ENCODE measurements around the gene NINL.
"Not testable (repeated sequence)": the region's sequence is repeated elsewhere in the genome, so short reads cannot be mapped to it uniquely, and the experiment has no call there.

The NINL gene

DNA sequence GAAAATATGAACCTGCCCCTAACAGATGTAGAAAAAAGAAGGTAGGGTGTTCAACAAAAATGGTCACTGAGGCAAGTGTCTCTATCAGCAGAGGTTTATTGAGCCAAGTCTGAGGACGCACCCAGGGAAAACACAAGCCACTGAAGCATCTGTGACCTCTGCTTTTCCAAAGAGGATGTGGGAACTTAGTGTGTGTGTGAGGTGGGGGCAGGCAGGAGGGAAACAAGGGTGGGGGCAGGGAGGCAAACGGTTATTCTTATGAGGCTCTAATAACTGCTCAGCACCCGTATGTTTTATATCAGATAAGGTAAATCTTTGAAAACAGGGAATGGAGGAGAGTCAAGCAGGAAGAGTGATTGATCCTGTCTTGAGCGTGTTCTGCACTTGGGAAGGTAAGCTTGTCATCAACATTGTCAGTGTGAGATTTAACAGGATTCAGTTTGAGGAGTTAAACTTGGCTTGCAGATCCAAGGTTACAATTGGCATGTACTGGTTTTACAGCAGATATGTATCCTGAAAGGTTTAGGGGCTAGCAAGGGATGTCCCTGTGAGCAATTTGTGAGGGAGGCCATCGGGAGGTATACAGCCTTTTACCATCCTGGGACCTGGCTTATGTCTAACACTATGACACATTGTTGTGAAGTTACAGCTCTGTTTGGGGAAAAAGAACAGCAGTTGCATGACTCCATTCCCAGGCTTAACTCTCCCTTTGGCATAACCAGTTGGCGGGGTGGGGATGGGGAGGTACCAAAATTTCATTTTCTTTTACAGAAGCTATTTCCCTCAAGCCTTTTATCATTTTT, 33.7 kb downstream of the NINL start:
- no peaks in the 10 kb centered on the region for H3K36me3 Mint-ChIP-seq (ENCODE audit: low read depth)

DNA sequence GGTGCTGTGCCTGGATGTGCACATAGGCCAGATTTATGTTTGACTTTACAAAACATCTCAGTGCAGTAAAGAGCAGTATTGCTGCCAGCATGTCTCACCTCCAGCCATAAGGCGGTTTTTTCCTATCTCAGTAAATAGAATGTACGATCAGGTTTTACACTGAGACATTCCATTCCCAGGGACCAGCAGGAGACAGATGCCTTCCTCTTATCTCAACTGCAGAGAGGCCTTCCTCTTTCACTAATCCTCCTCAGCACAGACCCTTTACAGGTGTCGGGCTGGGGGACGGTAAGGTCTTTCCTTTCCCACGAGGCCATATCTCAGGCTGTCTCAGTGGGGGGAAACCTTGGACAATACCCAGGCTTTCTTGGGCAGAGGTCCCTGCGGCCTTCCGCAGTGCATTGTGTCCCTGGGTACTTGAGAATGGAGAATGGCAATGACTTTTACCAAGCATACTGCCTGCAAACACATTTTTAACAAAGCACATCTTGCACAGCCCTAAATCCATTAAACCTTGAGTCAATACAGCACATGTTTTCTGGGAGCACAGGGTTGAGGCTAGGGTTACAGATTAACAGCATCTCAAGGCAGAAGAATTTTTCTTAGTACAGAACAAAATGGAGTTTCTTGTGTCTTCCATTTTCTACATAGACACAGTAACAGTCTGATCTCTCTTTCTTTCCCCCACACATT, 34.5 kb downstream of the NINL start:
- H3K4me3 Mint-ChIP-seq; H3K27me3 Mint-ChIP-seq; DNase-seq; H3K27ac Mint-ChIP-seq; H3K36me3 Mint-ChIP-seq (ENCODE audit: low read depth); H3K4me1 Mint-ChIP-seq (ENCODE audit: low read depth); H3K9me3 Mint-ChIP-seq: not testable (repeated sequence)

More for the DNA sequence above, 33.7 kb downstream of the NINL start:
- DNase-seq = no peak
- no peaks in the 10 kb centered on the region for H3K9me3 Mint-ChIP-seq
- H3K27ac Mint-ChIP-seq = no peak overlapping the region
- no peaks in the 10 kb centered on the region for H3K27me3 Mint-ChIP-seq
- H3K4me1 Mint-ChIP-seq (ENCODE audit: low read depth) = no peaks in the 10 kb centered on the region
- H3K4me3 Mint-ChIP-seq = no peak overlapping the region

DNA sequence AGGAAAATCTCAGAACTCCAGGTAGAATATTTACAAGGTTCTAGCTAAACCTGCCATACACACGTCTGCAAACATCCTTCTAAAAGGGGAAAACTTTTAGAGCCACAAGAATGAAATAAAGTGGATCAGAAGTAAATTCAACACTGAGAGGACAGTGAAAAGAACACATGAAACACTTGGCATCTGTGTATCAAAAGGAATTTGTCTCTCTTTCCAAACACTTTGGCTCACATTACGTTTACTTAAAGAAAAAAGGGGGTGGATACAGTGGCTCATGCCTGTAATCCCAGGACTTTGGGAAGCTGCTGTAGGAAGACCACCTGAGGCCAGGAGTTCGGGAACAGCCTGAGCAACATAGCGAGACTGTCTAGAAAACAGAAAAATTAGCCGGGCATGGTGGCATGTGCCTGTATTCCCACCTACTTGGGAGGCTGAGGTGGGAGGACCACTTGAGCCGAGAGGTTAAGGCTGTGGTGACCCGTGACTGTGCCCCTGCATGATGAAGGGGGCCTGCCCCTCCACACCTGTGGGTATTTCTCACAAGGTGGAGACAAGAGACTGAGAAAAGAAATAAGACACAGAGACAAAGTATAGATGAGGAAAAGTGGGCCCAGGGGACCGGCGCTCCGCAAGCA, 35.4 kb downstream of the NINL start:
- no peak overlapping the region for H3K27ac Mint-ChIP-seq
- no peaks in the 10 kb centered on the region for H3K36me3 Mint-ChIP-seq (ENCODE audit: low read depth)
- no peaks in the 10 kb centered on the region for H3K9me3 Mint-ChIP-seq
- H3K4me1 Mint-ChIP-seq (ENCODE audit: low read depth) = no peaks in the 10 kb centered on the region
- H3K27me3 Mint-ChIP-seq = no peaks in the 10 kb centered on the region
- DNase-seq = no peak
- no peak overlapping the region for H3K4me3 Mint-ChIP-seq

DNA sequence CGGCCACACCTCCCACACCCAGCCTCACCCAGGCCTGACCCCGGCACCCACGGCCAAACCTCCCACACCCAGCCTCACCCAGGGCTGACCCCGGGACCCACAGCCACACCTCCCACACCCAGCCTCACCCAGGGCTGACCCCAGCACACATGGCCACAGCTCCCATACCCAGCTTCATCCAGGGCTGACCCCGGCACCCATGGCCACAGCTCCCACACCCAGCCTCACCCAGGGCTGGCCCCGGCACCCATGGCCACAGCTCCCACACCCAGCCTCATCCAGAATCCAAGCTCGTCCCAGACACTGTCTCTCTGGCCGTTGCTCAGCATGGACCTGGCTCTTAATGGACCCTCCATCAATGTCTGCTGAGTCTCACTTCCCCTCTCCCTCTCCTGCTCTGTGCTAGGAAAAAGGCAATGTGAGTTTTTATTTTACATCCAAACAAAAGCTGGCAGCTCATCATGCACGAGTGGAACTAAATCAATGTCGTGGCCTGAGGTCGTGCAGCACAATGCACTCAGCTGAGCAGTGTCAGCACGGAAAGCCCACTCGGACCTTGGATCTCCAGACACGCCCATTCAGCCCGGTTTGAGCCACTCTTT, 36.1 kb downstream of the NINL start:
- no peak overlapping the region for H3K27ac Mint-ChIP-seq
- H3K9me3 Mint-ChIP-seq = no peaks in the 10 kb centered on the region
- H3K4me3 Mint-ChIP-seq = no peak overlapping the region
- no peaks in the 10 kb centered on the region for H3K27me3 Mint-ChIP-seq
- H3K4me1 Mint-ChIP-seq (ENCODE audit: low read depth) = no peaks in the 10 kb centered on the region
- no peaks in the 10 kb centered on the region for H3K36me3 Mint-ChIP-seq (ENCODE audit: low read depth)
- DNase-seq = no peak

DNA sequence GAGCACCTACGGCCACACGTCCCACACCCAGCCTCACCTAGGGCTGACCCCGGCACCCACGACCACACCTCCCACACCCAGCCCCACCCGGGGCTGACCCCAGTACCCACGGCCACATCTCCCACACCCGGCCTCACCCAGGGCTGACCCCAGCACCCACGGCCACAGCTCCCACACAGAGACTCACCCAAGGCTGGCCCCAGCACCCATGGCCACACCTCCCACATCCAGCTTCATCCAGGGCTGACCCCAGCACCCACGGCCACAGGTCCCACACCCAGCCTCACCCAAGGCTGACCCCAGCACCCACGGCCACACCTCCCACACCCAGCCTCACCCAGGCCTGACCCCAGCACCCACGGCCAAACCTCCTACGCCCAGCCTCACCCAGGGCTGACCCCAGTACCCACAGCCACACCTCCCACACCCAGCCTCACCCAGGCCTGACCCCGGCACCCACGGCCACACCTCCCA, 36.7 kb downstream of the NINL start:
- no peak overlapping the region for H3K27ac Mint-ChIP-seq
- H3K4me3 Mint-ChIP-seq = no peak overlapping the region
- no peaks in the 10 kb centered on the region for H3K36me3 Mint-ChIP-seq (ENCODE audit: low read depth)
- no peaks in the 10 kb centered on the region for H3K27me3 Mint-ChIP-seq
- H3K9me3 Mint-ChIP-seq = no peaks in the 10 kb centered on the region
- H3K4me1 Mint-ChIP-seq (ENCODE audit: low read depth) = no peaks in the 10 kb centered on the region
- DNase-seq = no peak

DNA sequence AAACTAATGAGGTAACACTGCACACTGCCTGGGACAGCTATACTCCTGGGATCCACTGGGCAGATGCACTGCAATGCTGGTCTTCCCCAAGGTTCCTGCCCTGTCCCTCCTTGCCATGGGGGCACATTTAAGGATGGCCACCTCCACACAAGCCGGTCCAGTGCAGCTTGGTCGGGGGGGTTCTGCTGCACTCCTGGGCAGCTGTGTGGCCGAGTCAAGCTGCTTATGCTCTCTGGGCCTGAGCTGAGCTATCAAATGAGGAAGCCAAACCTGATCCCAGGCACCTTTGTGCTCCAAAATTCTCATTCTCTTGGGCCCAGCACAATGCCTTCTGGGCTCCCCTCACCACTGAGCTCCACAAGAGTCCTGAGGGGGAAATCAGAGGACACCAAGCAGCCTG, 37.3 kb downstream of the NINL start:
- Mint-ChIP-seq H3K4me1 (ENCODE audit: low read depth) (no peaks in the 10 kb centered on the region), H3K27me3 (no peaks in the 10 kb centered on the region), H3K4me3 (no peak overlapping the region), H3K27ac (no peak overlapping the region), H3K36me3 (ENCODE audit: low read depth) (no peaks in the 10 kb centered on the region), H3K9me3 (no peaks in the 10 kb centered on the region)
- no peak for DNase-seq

DNA sequence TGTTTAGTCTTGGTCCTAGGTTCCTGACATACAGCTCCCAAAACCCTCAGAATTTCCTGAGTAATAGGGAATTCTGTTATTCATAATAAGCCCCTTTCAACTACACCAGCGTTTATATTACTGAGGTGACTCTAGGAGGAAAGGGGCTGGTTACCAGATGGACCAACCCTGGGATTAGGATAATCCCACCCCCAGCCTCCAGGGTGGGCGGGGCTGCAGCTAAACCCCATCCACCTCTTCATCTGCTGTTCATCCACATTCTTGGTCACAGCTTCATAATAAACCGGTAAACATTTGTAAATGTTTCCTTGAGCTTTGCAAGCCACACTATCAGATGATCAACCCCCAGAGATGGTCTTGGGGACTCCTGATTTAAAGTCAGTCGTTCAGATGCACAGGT, 38.3 kb downstream of the NINL start:
- H3K27me3 Mint-ChIP-seq = no peaks in the 10 kb centered on the region
- H3K4me3 Mint-ChIP-seq = no peak overlapping the region
- H3K9me3 Mint-ChIP-seq = no peaks in the 10 kb centered on the region
- DNase-seq = no peak
- H3K36me3 Mint-ChIP-seq (ENCODE audit: low read depth) = no peaks in the 10 kb centered on the region
- peaks cover 2% of the 10 kb centered on the region for H3K4me1 Mint-ChIP-seq (ENCODE audit: low read depth)
- no peak overlapping the region for H3K27ac Mint-ChIP-seq

DNA sequence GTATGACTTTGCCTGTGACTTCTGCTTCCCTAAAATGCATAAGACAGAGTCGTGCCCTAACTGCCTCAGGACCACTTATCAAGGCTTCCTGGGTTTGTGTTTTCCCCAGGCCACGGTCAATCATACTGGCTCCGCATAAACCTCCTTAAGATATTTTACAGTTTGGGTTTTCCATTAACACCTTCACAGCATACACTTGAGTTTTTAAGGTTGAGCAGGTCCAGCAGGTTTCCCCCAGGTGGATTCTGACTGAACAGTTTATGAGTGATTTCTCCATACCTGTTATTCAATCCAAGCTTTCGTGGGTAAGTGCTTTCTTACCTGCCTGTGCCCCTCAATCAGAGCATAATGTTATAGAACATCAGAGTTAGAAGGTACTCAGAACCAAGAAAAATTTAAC, 39.3 kb downstream of the NINL start:
- Mint-ChIP-seq H3K4me3 (no peak overlapping the region), H3K9me3 (no peaks in the 10 kb centered on the region), H3K4me1 (ENCODE audit: low read depth) (peaks cover 4% of the 10 kb centered on the region), H3K36me3 (ENCODE audit: low read depth) (no peaks in the 10 kb centered on the region), H3K27ac (no peak overlapping the region), H3K27me3 (no peaks in the 10 kb centered on the region)
- DNase-seq = no peak

DNA sequence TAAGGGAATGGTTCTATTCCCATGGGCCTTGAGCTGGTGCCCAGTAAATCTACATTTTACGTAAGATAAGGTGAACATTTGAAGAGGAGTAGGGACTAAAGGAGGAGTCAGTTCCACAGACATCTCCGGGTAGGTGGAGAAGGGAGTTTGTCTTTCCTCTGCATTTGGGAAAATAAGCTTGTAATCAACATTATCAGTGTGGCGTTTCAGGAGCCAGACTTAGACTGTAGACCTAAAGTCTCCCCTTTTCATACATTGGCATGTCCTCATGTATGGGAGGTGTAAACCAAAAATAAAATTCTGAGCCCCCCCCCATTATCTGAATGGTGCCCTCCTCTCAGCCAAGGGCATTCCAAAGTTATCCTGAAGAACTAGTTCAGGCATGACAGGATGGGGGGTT, 40.2 kb downstream of the NINL start:
- H3K27ac Mint-ChIP-seq = no peak overlapping the region
- H3K27me3 Mint-ChIP-seq = no peaks in the 10 kb centered on the region
- no peaks in the 10 kb centered on the region for H3K36me3 Mint-ChIP-seq (ENCODE audit: low read depth)
- no peak for DNase-seq
- H3K9me3 Mint-ChIP-seq = no peaks in the 10 kb centered on the region
- peaks cover 4% of the 10 kb centered on the region for H3K4me1 Mint-ChIP-seq (ENCODE audit: low read depth)
- H3K4me3 Mint-ChIP-seq = no peak overlapping the region

DNA sequence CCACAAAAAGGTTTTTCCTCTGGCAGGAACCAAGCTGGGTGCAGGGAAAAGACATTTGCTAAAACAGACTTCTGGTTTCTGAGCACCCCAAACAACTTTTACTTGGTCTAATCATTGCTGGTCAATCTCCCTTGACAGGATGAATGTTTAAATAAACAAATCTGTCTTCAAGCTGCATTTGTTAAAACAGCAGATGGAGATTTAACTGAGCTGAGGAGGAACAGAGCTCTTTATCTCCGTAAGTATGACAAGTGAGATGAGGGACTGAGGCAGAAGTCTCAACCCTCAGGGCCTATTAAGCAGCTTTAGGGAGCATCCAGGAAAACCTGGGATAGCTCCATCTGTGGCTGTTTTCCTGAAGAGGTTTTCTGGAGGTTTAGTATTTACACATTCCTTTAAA, 40.6 kb downstream of the NINL start:
- no peaks in the 10 kb centered on the region for H3K27me3 Mint-ChIP-seq
- no peak for DNase-seq
- H3K9me3 Mint-ChIP-seq = no peaks in the 10 kb centered on the region
- no peaks in the 10 kb centered on the region for H3K36me3 Mint-ChIP-seq (ENCODE audit: low read depth)
- H3K27ac Mint-ChIP-seq = no peak overlapping the region
- no peak overlapping the region for H3K4me3 Mint-ChIP-seq
- peaks cover 4% of the 10 kb centered on the region for H3K4me1 Mint-ChIP-seq (ENCODE audit: low read depth)

DNA sequence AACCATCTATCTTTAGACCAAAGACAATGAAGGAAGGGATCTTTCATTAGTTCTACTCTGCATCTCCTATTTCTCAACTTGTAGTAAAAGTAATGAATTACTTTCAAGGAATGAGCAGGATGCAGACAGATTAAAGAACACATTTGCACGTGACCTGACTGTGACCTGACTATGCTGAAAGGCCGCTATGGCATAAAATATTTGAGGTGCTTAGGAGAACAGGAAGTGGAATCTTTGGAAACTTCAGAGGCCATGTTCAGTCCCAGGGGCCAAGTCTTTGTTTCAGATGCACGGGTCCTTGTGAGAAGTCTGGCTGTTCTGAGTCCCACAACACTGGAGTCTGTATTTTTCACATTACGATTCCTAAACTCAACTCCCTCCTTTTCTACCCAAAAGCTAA, 41.0 kb downstream of the NINL start:
- Mint-ChIP-seq H3K4me3 (no peak overlapping the region), H3K4me1 (ENCODE audit: low read depth) (peaks cover 4% of the 10 kb centered on the region), H3K9me3 (no peaks in the 10 kb centered on the region), H3K27me3 (no peaks in the 10 kb centered on the region), H3K36me3 (ENCODE audit: low read depth) (no peaks in the 10 kb centered on the region), H3K27ac (no peak overlapping the region)
- no peak for DNase-seq

DNA sequence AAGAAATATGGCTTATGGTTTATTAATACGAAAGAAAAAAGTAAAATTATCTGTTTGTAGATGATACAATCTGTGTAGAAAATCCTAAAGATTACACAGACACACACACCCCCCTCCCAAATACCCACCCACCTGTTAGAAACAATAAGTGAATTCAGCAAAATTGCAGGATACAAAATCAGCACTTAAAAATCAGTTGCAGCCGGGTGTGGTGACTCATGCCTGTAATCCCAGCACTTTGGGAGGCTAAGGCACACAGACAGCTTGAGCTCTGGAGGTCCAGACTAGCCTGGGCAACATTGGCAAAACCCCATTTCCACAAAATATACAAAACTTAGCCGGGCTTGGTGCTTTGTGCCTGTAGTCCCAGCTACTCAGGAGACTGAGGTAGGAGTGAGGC, 42.3 kb downstream of the NINL start:
- no peak overlapping the region for H3K4me3 Mint-ChIP-seq
- no peaks in the 10 kb centered on the region for H3K27me3 Mint-ChIP-seq
- H3K4me1 Mint-ChIP-seq (ENCODE audit: low read depth) = peaks cover 4% of the 10 kb centered on the region
- no peak for DNase-seq
- H3K36me3 Mint-ChIP-seq (ENCODE audit: low read depth) = no peaks in the 10 kb centered on the region
- no peaks in the 10 kb centered on the region for H3K9me3 Mint-ChIP-seq
- H3K27ac Mint-ChIP-seq = no peak overlapping the region

DNA sequence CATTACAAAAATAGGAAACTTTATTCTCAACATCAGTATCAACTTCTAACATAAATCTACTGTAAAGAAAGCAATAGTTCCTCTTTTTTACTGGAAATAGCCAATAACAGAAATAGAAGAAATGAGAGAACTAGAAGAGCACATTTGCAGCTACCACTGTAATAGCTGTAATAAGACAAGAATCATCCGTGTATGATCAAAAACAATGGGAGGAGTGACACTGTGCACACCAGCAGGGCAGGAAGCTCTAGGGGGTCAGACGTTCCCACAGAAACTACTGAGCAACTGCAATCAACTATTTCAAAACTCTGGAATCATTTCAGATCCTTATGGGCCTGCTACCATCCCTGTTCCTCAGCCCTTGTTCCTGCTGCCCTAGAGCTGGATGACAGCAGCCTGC, 43.7 kb downstream of the NINL start:
- Mint-ChIP-seq H3K27me3 (no peaks in the 10 kb centered on the region), H3K4me1 (ENCODE audit: low read depth) (peaks cover 4% of the 10 kb centered on the region), H3K27ac (no peak overlapping the region), H3K9me3 (no peaks in the 10 kb centered on the region), H3K36me3 (ENCODE audit: low read depth) (no peaks in the 10 kb centered on the region), H3K4me3 (no peak overlapping the region)
- DNase-seq = no peak

DNA sequence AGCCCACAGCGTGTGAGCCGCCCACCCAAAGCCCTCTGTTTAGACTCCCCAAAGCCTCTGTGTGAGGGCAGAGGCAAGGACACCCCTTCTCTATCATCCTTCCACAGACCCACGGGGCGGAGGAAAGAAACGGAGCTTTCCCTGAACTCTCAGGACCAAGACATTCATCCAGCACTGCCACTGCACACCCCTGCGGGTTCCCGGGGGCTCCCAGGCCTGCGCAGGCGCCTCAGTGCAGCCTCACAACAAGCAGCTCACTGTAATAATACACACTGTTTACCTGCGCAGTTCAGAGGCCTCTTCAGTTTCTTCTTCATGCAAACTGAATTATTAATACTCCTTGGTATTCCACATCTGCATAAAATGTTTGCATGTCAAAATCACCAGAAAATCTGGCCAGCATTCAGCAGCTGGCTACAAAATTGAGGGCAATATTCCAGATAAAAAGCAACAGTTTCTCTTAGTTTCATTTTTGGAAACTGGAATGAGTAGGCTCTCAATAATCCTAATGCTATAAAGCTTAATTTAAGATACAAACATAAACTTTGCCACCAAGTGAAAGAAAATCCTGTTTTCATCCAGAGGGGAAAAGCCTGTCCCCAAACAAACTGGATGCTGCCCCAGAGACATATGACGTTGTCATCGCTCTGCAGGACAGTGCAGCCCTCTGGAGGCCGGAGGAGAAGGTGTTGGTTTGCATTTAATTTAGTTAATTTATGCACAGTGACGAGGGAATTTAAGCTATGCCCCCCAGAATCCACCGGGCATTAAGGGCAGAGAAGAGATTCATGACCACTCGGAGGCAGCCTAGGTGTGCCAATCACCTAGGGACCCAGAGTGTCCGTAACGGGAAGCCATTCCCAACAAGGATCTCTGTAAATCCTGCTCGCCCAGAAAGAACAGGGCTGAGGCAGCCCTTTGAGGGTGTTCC, 45.3 kb downstream of the NINL start:
- no peaks in the 10 kb centered on the region for H3K27me3 Mint-ChIP-seq
- no peak for DNase-seq
- H3K9me3 Mint-ChIP-seq = no peaks in the 10 kb centered on the region
- peaks cover 4% of the 10 kb centered on the region for H3K4me1 Mint-ChIP-seq (ENCODE audit: low read depth)
- H3K36me3 Mint-ChIP-seq (ENCODE audit: low read depth) = no peaks in the 10 kb centered on the region
- no peak overlapping the region for H3K27ac Mint-ChIP-seq
- no peak overlapping the region for H3K4me3 Mint-ChIP-seq

All from activated T-cell treated with anti-CD3 and anti-CD28 coated beads, Interleukin-2, amount 50 U/mL, for 24 hours (primary cell).